ENCODE measurements around the gene AGMO. TPM values are rescaled to one million over a fixed set of nuclear protein-coding genes. Genes with fewer than 3 reads are reported as not detected.

Gene AGMO
- total RNA-seq, 1 experiment from 2014 or later, result not detected

GRCh38 chr7:15498465-15498864, 63.4 kb downstream of the AGMO start:
- no peak overlapping the region for H3K27ac ChIP-seq (ENCODE audit: low read length)
- H3K36me3 ChIP-seq (ENCODE audit: control insufficient read depth, insufficient read depth, low read length), result no peaks in the 10 kb centered on the region
- H3K4me3 ChIP-seq (ENCODE audit: low read depth in 2 of 2, low read length in 2 of 2), result no peak overlapping the region
- BruUV-seq (replicated peaks), result no TSS peak
- ChIA-PET CTCF (no interaction called here), POLR2A (no interaction called here)
- H3K9me3 ChIP-seq (ENCODE audit: control insufficient read depth, insufficient read depth, low read depth, low read length), result no peaks in the 10 kb centered on the region
- no peak for DNase-seq (ENCODE audit: low read depth, low spot score)
- no peaks in the 10 kb centered on the region for H3K27me3 ChIP-seq (ENCODE audit: control insufficient read depth, insufficient read depth, low read length)
- no peaks in the 10 kb centered on the region for H3K4me1 ChIP-seq (ENCODE audit: control insufficient read depth, insufficient read depth, low read length)
- intact Hi-C loops (cut with micrococcal nuclease; ENCODE audit: unreplicated experiment), result no loop called here
- in situ Hi-C loops (cut with HindIII; ENCODE audit: low pct_unique_long_range_greater_than_20kb, low sequenced_read_pairs), result no loop called here
- TF ChIP-seq TCF7L2 (IDR thresholded peaks at IDR 0.05; ENCODE audit: low read depth, low read length), result no peak
- TF ChIP-seq CTCF (IDR thresholded peaks at IDR 0.05), result no peak
- no peak for TF ChIP-seq REST (IDR thresholded peaks at IDR 0.05; ENCODE audit: insufficient read depth in 1 of 2, low read depth in 2 of 2, low read length in 1 of 2)
- TF ChIP-seq SIN3A (IDR thresholded peaks at IDR 0.05; ENCODE audit: borderline replicate concordance, insufficient read depth, low read depth, low read length), result no peak
- ATAC-seq, result no peak

- ChIA-PET CTCF (no interaction called here), POLR2A (no interaction called here)
- Histone ChIP-seq H3K27ac (ENCODE audit: low read length) (no peak overlapping the region), H3K9me3 (ENCODE audit: control insufficient read depth, insufficient read depth, low read depth, low read length) (no peaks in the 10 kb centered on the region), H3K4me3 (ENCODE audit: low read depth in 2 of 2, low read length in 2 of 2) (no peak overlapping the region), H3K27me3 (ENCODE audit: control insufficient read depth, insufficient read depth, low read length) (no peaks in the 10 kb centered on the region), H3K36me3 (ENCODE audit: control insufficient read depth, insufficient read depth, low read length) (no peaks in the 10 kb centered on the region), H3K4me1 (ENCODE audit: control insufficient read depth, insufficient read depth, low read length) (no peaks in the 10 kb centered on the region)
- in situ Hi-C loops (cut with HindIII; ENCODE audit: low pct_unique_long_range_greater_than_20kb, low sequenced_read_pairs) (no loop called here), intact Hi-C loops (cut with micrococcal nuclease; ENCODE audit: unreplicated experiment) (no loop called here)
- BruUV-seq (replicated peaks), result no TSS peak
- ATAC-seq (no peak), DNase-seq (ENCODE audit: low read depth, low spot score) (no peak)
- no peak for TF ChIP-seq CTCF (IDR thresholded peaks at IDR 0.05)
- no peak for TF ChIP-seq TCF7L2 (IDR thresholded peaks at IDR 0.05; ENCODE audit: low read depth, low read length)
- no peak for TF ChIP-seq REST (IDR thresholded peaks at IDR 0.05; ENCODE audit: insufficient read depth in 1 of 2, low read depth in 2 of 2, low read length in 1 of 2)
- no peak for TF ChIP-seq SIN3A (IDR thresholded peaks at IDR 0.05; ENCODE audit: borderline replicate concordance, insufficient read depth, low read depth, low read length)
- no peak for TF ChIP-seq POLR2AphosphoS5 (IDR thresholded peaks at IDR 0.05; ENCODE audit: low read depth, low read length)
Observed at GRCh38 chr7:15495170-15495569, 66.6 kb downstream of the AGMO start.

Measured in Panc1 (cell line).